Ovary (tissue), 3 donors: ENCODE measurements around the gene C16orf87.

Experiments used
- CTCF ChIP-seq, 3 donors: fragments of 450-650 bp in 2 of 3; fragments of 200-600 bp in 1 of 3; IDR thresholded peaks; one replicate each; pipeline versions ENCODE4 v1.5.1 to v1.8.0; 2016 to 2022; ENCODE audit warnings: antibody characterized with exemption in 3 of 3, mild to moderate bottlenecking in 1 of 3
- EP300 ChIP-seq: sonication (generic); formaldehyde crosslinking; IDR thresholded peaks from one replicate; pipeline ENCODE4 v1.6.1; 2017; ENCODE audit warnings: antibody characterized with exemption
- POLR2A ChIP-seq: fragments of 450-650 bp; IDR thresholded peaks from one replicate; pipeline ENCODE4 v1.6.1; 2017; ENCODE audit warnings: antibody characterized with exemption, mild to moderate bottlenecking, moderate library complexity
- donor health status: DM: no; HTN: no; CAD: no.

DNA sequence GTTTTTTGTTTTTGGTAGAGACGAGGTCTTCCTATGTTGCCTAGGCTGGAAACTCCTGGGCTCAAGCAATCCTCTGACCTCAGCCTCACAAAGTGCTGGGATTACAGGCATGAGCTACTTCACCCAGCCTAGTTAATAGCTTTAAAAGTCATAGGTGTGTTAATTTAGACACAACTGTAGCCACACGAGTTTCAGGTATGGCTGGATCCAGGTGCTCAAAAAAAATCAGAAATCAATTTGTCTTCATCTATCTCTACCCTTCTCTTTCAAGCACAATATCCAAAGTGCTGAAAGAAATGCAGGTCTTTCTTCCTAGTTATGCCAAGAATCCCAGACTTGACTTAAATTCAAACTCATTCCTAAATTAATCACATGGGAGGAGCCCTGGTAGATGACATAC, 23.9 kb upstream of the C16orf87 start:
- TF ChIP-seq CTCF (IDR thresholded peaks at IDR 0.05): no peak
- TF ChIP-seq EP300: no peak
- no peak for TF ChIP-seq POLR2A
